HG03025 (cell line): ENCODE results near the gene MITF.
"Not testable (repeated sequence)": the region's sequence is repeated elsewhere in the genome, so short reads cannot be mapped to it uniquely, and the experiment has no call there.

Source experiments
- ATAC-seq: cut with Tn5 transposase; IDR thresholded peaks from one replicate; pipeline ENCODE4 v1.9.1; 2021; ENCODE audit warnings: mild to moderate bottlenecking, moderate library complexity; ENCODE audit not compliant: unreplicated experiment, low FRiP score

MITF gene

DNA sequence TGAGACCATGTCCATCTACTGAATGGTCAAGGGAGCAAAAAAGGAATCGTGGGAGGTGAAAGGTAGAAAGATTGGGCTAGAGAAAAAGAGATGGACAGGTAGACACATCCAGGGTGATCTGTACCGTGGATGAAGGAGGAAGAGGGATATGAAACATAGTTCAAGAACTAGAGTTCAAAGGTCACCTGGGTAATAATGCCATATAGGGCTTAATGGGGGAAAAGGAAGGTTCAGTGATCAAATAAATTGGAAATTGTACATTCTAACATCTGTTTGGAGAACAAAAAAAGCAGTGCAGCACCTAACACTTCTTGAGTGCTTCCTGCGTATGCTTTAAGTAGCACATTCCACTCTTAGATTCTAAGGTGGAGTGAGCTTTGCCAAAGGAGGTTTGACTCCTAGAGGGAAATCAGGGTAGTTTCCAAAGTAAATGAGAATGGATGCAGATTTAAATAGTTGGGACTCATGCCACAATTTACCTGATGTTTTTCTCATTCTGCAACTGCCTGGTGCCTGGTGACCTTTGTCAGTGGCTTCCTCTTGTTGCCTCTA lies 46.6 kb downstream of the MITF start:
- no peak for ATAC-seq

DNA sequence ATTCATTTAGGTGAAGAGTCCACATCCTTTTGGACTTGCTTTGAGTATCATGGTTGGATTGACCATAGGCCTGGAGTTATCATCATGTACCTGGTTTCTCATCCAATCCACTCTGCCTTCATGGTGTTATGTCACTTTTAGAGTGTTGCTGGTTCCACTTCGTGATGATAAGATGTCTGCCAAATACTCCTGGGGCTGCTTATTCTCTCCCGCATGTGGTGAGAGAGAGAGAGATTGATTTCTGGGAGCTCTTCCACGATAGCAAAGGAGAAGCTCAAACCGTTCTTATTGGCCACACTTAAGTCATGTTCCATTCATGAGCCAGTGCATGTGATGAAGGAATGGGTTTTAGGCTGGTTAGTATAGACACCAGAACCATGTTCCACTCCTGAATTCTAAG lies 47.6 kb downstream of the MITF start:
- ATAC-seq: no peak

DNA sequence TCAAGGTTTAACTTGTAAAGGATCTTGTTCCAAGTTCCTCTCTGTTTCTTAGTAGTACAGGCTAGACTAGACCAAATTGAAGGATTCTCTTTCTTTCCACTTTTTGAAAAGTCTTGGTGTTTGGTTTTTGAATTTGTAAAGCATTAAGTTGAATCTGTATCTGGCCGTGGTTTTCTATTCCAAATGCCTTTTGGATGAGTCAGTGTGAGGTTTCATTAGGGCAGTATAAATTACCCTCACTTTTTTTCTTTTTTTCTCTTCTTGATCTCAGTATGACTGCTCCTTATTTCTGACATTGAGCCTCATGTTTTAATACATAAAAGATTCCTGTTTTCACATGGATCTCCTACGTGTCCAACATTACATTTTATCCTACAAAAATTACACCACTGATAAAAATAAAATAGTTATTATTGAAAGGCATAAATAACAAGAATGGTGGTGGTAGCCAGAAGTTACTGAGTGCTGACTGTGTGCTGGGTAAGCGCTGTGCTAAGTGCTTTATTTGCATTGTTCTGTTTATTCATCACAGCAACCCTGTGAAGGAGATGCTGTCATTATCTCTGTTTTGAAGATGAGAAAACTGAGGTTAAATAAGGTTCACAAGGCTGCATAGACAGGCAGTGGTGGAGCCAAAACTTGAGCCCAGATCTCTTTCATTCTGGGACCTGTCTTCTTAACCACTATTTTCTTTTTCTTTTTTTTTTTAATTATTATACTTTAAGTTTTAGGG lies 48.3 kb downstream of the MITF start:
- ATAC-seq: no peak

DNA sequence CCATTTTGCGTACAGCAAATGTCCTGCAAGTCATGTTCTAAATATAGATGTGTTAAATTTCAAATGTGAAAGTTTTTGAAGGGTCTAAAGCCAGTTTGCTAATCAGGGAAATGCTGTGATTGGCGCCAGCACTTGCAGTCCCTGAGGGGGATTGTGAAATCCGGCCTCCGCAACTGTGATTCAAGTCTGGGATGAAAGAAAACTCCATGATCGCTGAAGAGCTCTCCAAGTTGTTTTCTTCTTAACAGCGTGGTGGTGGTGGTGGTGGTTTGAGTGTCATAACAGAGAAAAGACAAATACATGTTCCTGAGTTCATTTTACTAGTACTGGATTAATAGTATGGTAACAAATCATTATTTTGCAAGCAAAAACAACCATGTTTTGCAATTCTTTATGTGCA lies 51.8 kb downstream of the MITF start:
- ATAC-seq: no peak

DNA sequence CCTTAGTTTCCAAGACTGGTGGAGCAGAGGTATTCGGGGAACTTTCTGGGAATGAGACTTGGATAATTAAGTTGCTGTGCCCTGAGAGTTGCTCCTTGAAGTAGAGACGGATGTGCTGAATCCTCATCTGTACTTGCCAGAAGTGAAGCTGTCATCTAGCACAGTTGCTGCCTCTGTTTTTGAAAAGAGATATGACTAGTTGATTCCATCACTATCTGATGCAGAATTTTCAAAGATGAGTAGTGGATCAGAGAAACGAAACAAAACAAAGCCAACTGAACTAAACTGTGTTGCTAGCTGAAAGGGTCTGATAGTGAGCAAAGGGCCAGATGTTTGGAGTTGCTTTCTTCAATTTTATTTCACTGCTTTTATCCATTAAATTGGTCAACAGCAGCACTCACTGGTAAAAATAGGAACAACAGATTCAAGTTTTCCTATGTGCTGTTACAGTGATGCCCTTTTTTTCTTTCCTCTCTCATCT lies 52.7 kb downstream of the MITF start:
- ATAC-seq: no peak

DNA sequence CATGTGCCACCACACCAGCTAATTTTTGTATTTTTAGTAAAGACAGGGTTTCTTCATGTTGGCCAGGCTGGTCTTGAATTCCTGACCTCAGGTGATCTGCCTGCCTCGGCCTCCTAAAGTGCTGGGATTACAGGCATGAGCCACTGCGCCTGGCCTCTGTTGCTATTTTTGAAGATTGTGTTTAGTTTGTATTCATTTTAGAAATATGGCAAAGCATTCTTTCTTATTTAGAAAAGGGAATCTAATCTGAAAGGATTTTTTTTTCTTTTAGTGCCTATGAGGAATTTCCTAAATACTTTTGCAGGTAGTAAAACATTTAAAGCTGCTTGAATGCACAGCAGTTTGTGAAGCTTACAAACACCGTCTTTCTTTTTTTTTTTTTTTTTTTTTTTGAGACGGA lies 56.9 kb downstream of the MITF start:
- not testable (repeated sequence) for ATAC-seq

DNA sequence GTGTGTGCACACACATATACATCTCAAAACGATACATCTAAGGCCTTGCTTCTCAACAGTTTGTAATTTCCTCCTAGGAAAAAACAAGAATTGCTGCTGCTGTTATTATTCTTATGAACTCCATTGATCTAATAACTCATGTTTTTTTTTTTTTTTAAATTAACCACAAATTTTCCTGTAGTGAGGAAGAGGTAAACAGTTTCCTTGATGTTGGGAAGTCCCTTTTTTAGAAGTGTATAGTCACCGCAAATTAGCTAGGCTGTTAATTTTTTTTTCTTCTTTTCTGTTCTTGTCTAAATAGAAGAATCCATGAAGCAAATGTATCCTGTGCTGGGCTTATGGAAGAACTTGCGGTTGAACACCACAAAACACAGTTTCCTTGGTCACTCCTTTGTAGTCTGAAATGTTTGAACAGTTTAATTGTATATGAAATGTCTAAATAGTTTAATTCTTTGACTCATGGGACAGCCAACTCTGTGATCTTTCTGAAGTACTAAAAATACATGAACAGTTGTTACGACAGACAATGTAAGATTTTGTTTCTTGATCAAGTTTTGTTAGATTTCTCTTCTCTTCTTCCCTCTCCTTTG lies 64.5 kb downstream of the MITF start:
- ATAC-seq: no peak

DNA sequence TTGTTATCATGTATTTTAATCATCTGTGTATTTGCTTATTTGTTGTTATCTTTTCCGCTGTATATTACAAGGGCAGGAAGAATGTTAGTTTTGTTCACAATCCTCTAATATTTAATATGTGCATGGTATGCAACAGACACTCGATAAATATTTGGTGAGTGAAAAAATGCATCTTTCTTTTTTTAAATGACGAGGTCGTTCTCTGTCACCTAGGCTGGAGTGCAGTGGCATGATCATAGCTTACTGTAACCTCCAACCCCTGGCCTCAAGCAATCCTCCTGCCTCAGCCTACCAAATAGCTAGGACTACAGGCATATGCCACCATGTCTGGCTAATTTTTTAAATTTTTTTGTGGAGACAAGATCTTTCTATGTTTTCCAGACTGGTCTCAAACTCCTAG lies 66.2 kb downstream of the MITF start:
- no peak for ATAC-seq

DNA sequence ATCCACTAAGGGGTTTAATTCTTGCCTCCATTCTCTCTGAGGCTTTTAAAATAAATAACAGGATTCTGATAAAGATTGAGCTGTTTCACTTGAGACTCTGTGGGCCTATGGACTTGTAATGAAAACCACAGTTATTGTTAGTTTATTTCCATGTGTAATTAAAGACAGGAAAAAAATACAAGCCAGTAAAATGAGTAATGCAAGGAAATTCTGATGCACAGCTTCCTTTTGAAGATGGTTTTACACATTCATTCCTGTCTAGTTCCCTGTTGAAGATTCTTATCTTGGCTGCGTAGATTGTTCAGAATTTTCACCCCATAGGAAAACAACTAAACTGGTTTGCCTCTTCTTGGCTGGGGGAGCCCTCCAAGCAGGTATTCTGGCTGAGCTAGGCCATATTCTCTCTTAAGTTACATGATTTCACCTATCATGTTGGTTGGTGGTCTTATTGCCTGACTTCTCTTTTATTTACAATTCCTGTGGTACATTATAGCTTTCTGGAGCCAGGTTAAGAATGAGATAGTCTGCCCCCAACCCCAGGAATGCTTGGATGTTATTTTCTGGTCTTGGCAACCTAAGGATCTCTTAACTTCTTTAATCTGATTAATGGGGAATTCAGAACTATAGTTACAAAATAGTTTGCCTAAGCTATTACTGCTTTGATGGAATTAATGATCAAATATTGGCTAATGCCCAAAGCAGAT lies 67.6 kb downstream of the MITF start:
- no peak for ATAC-seq

DNA sequence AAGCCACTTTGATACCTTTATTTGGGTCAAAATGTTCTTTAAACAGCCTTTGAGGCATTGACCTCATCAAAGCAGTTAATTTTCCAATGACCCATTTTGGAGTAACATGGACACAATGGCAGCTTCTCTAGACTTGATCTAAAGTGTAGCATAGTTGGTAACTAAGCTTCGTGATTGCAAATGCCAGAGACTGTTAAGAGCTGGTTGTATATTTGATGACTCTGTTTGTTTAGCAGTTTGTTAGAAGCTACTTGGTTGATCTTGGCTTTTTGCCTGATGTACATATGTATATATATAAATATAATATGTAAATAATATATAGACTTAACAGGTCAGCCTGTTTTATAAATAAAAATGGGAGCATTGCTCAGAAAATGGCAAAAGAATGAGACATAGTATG lies 68.4 kb downstream of the MITF start:
- no peak for ATAC-seq

DNA sequence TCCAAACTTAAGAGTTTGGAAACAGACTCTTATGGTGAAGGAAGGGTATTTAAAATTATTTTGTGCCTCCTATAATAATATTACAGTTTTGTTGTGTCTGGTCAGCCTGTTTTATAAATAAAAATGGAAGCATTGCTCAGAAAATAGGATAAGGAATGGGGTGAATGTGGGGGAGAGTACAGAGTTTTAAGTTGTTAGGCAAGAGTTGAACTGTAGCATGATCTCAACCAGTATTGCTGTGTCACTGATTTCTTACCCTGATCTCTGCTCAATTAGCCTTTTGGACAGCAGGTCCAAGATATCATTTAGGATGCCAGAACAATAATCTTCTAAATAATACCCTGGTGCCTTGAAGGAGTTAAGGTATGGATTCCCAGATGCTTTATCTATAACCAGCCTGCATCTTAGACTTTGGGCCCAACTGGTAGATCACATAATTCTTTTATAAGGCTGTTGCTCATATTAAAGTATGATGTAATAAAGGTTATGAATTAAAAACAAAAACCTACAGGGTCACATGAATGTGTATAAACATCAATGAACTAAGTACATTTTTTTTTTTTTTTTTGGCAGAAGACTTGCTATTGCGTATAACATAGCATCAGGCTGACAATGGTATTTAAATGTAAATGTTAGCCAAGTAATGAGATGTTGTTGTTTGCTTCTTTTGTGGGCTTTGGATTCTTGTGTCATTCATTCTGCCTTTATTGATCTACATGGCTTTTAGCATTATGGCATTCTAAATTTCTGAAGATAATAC lies 70.0 kb downstream of the MITF start:
- ATAC-seq: no peak

DNA sequence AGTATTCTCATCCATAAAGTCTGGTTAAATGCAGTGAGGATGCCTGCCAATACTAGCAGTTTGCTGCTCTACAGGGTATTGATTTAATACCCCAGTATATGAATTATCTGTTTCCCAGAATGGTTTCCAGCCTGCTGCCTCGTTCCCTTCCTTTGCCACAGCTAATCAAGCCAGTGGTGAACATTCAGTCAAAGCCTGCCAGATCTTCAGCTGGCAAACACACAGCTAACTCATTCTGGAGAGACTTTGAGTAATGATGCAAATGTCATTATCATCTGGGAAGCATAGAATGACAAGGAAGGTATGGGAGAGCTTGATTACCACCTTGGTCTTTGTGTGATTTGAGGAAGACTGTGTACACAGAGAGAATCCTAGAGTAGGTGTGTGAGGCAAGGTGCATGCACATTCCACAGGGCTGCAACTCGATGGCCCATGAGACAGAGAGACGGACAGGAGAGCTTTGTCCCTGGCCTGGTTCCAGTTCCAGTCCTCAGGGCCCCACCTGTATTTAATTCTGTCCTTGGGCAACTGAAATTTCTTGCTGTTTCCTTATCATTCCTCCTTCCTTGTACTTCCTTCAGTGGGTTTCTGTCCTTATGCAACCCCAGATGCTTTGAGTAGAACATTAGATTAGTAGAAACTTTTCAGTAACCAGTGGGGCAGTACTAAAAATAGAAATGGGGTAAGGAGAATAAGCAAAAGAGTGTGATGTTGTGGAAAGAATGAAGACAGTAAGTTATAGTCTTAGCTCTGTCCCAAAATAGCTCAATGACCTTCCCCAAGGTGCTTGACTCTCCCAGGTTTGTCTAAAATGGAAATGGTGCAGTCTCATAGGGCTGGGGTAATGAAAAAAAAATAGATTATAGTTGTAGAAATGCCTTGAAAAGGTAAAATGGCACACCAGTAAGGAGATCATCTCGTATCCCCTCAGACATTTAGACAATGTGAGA lies 72.5 kb downstream of the MITF start:
- no peak for ATAC-seq

DNA sequence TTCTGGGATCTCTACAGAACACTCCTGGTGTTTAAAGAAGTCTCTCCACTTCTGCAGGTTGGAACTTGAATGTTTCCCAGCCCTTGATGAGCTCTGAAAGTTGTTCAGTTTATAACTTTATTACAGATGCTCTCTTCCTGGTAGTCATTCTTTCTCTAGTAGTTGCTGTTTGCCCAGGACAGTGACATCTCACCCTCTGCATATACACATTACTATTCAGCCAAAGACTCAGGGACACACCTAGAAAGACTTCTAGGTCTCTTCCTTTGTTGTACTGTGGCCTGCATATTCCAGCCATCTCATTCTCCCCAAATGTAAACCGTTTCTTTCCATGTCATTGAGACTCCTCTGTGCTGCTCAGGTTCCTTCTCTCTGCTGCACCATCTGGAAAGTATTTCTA lies 76.7 kb downstream of the MITF start:
- ATAC-seq: no peak

DNA sequence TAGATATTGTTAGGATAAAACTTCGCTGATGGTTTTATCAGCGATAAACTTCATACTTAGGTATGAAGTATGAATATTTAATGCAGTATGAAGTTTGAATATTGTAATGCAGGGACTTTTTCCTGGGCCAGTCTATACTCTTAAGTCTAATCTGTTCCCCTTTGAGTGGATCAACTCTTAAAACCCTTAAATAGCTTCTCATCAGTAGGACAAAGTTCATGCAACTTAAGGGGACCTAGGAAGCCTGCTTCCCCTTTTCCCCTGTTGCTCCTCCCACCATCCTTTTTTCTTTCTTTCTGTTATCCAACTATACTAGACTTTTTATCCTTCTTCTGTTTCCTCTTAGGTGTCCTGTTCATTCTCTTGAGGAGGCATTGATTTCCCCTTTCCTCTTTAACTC lies 78.7 kb downstream of the MITF start:
- ATAC-seq: no peak

DNA sequence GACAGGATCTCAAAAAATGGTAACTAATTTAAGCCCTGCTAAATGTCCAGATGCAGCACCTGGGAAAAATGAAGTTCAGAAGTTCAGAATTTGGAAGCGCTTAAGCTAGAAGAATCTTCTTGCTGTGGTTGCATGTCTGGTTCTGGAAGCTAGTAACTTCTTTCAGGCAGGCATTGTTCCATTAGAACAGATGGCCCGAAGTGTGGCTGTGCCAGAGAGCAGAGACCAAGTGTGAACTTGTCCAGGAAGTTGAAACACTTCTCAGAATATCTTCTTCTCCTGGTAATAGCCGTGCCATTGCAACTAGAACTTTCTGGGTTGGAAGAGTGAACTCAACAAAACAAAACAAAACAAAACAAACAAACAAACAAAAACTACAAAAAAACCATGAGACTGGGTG lies 80.0 kb downstream of the MITF start:
- no peak for ATAC-seq

DNA sequence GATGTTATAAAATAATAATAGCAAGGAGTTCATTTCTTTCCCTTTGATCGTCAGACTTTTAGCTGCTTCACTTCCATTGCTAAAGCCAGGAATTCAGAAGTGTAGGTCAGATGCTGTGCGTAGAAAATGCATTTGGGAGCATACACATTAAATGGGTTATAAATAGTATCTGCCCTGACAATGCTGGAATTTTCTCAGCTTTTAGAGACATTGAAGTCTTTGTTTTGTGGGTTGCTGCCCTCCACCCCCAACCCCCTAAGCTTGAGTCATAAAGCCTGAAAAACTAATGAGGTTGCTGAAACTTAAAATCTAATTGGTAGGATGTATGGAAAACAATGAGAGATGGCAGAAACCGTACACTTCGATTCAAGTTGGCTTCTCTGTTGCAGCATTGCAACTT lies 81.9 kb downstream of the MITF start:
- ATAC-seq: no peak

DNA sequence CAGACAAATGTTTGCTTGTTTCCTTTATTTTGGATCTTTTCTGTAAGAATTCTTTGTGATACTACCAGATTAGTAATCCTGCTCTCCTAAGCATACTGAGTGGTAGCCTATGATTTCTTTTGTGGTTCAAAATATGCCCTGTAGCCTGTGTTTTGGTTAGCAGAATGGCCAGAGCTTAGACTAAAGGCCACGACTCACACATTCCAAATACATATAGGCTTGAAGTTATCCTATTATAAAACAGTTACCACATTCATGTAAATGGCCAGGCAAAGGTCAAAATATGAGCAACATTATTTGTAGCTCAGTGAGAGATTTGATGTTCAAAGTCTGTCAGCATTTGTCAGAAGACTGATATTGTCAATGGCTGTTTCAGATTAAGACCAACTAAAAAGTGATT lies 84.5 kb downstream of the MITF start:
- no peak for ATAC-seq

DNA sequence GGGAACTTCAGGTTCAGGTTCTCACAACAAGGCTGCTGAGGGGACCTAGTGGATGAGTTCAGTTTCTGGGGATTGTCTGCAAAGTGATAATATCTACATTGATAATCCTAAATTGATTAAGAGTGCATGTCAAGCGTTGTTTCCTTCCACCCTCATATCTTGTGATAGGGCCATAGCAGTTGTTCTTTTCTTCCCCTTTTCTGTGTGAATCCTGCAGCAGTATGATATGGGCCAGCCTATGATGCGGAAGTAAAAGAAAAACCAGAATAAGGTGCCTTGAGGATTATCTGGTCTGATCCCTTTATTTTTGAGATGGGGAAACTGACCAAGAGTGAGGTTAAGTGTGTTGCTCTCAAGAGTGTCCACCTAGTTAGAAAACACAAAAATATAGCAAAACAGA lies 86.2 kb downstream of the MITF start:
- no peak for ATAC-seq

DNA sequence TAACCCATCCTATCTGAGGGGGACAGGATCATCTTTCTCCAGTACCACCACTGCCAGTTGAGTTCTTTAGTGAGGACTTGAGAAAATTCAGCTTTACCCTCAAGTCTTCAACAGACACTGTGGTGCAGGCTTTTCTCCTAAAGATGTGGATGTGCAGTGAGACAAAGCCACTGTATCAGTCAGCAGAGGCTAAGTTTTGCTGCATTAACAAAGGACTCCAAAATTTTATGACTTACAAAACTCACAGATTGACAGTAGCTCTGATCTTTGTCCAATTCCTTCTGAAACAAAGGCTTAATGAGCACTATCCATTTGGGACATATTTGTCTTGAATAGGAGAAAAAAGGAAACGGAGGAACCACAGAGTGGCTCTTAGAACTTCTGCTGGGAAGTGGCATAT lies 87.9 kb downstream of the MITF start:
- ATAC-seq: no peak

DNA sequence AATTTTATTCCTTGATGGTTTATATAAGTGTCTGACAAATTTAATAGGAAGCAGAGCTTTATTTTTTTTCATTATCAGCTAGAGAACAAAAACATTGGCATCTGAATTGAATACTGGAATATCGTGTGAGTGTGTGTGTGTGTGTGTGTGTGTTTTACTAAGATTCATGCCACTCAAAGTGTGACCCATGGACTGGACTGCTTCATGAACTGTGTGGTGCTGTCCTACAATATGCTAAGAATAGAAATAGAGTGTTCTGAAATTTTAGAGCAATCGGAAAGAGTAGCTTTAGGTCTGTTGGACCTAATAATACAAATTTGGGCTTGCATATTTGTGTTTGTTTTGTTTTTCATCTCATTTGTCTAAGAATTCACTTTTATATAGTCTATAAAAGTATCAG lies 89.6 kb downstream of the MITF start:
- ATAC-seq: no peak
